Gastrocnemius medialis (tissue), 4 donors: ENCODE results near the gene COL21A1. TPM values are rescaled to one million over a fixed set of nuclear protein-coding genes. Genes with fewer than 3 reads are reported as not detected.
"Not testable (repeated sequence)": the region's sequence is repeated elsewhere in the genome, so short reads cannot be mapped to it uniquely, and the experiment has no call there.

Experiments
- ATAC-seq, 2 donors: fragments of 150-250 bp; one replicate each; pipeline ENCODE4 v1.9.1; 2016
- DNase-seq, 2 donors: peaks; one replicate each; pipeline ENCODE4 v3.0.0-alpha.2; 2019
- H3K27ac ChIP-seq, 4 donors: fragments of 200-600 bp; sonication (generic); 1 replicate in 1 of 4; 2 replicates in 3 of 4; pipeline ENCODE4 v1.5.1; 2016 to 2018; ENCODE audit warnings: mild to moderate bottlenecking in 2 of 4, moderate library complexity in 1 of 4
- H3K27me3 ChIP-seq, 3 donors: fragments of 200-600 bp; sonication (generic) in 2 of 3; 1 replicate in 1 of 3; 2 replicates in 2 of 3; pipeline versions ENCODE4 v1.5.1 to v1.6.0; 2016 to 2019; ENCODE audit warnings: mild to moderate bottlenecking in 1 of 3, moderate library complexity in 1 of 3
- H3K36me3 ChIP-seq, 2 donors: fragments of 200-600 bp; sonication (generic) in 1 of 2; one replicate each; pipeline ENCODE4 v1.5.1; 2017 to 2018
- H3K4me1 ChIP-seq, 2 donors: fragments of 200-600 bp; sonication (generic) in 1 of 2; one replicate each; pipeline ENCODE4 v1.5.1; 2016 to 2017; ENCODE audit warnings: mild to moderate bottlenecking in 2 of 2
- H3K4me3 ChIP-seq, 4 donors: fragments of 200-600 bp; sonication (generic) in 3 of 4; 1 replicate in 1 of 4; 2 replicates in 3 of 4; pipeline ENCODE4 v1.5.1; 2016 to 2019; ENCODE audit warnings: mild to moderate bottlenecking in 2 of 4
- H3K9me3 ChIP-seq, 3 donors: fragments of 200-600 bp; sonication (generic) in 2 of 3; 1 replicate in 1 of 3; 2 replicates in 2 of 3; pipeline ENCODE4 v1.5.1; 2016 to 2019
- POLR2A ChIP-seq, 2 donors: fragments of 450-650 bp; IDR thresholded peaks; one replicate each; pipeline ENCODE4 v1.6.1; 2017; ENCODE audit warnings: antibody characterized with exemption in 2 of 2, mild to moderate bottlenecking in 2 of 2, moderate library complexity in 2 of 2
- in situ Hi-C, 4 donors: fragments of 200-750 bp; cut with MboI; loops; one replicate each; pipeline versions ENCODE4 v1.15.0 to v1.8.0; 2017; ENCODE audit warnings: low sequenced_read_pairs in 4 of 4
- intact Hi-C: fragments of 100-400 bp; cut with DNase I; formaldehyde crosslinking; loops from one replicate; pipeline ENCODE4 v1.15.1; 2023; ENCODE audit warnings: low total_unique reads
- total RNA-seq, 4 donors: library from RNA; depleted of rRNA; stranded (reverse); fragments of >200 nt; gene quantifications; one replicate each; pipeline versions ENCODE4 v1.1.0 to v1.2.3, GENCODE V29; 2016
- TF ChIP-seq, protein P1 (sequence below), 5 experiments: fragments of 450-650 bp in 3 of 5; fragments of 200-600 bp in 2 of 5; sonication (generic) in 2 of 5; IDR thresholded peaks in 4 of 5; conservative IDR thresholded peaks in 1 of 5; 1 replicate in 4 of 5; 2 replicates in 1 of 5; pipeline ENCODE4 v1.5.1; 2016 to 2019; ENCODE audit warnings: antibody characterized with exemption in 5 of 5, mild to moderate bottlenecking in 3 of 5, moderate library complexity in 3 of 5

The COL21A1 gene
- total RNA-seq, 4 donors from 2014 or later, result 0.19 to 1.1 (median 0.61) TPM

- TF ChIP-seq POLR2A (IDR thresholded peaks at IDR 0.05), result no peak
- TF ChIP-seq, protein P1, sequence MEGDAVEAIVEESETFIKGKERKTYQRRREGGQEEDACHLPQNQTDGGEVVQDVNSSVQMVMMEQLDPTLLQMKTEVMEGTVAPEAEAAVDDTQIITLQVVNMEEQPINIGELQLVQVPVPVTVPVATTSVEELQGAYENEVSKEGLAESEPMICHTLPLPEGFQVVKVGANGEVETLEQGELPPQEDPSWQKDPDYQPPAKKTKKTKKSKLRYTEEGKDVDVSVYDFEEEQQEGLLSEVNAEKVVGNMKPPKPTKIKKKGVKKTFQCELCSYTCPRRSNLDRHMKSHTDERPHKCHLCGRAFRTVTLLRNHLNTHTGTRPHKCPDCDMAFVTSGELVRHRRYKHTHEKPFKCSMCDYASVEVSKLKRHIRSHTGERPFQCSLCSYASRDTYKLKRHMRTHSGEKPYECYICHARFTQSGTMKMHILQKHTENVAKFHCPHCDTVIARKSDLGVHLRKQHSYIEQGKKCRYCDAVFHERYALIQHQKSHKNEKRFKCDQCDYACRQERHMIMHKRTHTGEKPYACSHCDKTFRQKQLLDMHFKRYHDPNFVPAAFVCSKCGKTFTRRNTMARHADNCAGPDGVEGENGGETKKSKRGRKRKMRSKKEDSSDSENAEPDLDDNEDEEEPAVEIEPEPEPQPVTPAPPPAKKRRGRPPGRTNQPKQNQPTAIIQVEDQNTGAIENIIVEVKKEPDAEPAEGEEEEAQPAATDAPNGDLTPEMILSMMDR (IDR thresholded peaks at IDR 0.05 in 4 of 5, conservative IDR thresholded peaks at IDR 0.05 in 1 of 5), result no peak
- in situ Hi-C loops, result no loop called here
- ATAC-seq, result no peak
These were observed 230.2 kb downstream of the COL21A1 start for GRCh38 chr6:56017198-56017597.

DNA sequence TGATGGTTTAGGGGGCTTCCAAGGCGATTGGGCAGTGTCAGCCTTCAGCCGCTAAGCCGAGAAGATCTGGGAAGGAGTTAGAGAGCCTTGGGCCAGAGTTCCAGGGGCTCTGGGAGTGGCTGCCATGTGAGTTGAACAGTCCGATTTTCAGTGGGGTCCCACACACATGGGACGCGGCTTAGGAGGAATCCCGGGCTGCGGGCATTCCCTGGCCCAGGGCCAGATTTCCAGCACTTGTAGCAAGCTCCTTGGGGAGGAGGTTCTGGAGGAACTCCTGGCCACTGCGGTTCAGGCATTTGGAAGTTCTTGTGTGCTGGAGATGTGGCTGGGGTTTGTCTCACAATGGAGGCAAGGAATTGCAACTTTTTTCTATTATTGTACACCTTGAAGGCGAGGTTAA, 233.3 kb downstream of the COL21A1 start:
- DNase-seq, ATAC-seq, H3K9me3 ChIP-seq, H3K4me3 ChIP-seq, H3K27ac ChIP-seq, H3K36me3 ChIP-seq, intact Hi-C loops, in situ Hi-C loops, H3K27me3 ChIP-seq, H3K4me1 ChIP-seq: not testable (repeated sequence)

More at GRCh38 chr6:56017198-56017597, 230.2 kb downstream of the COL21A1 start:
- no peak for DNase-seq
- intact Hi-C loops, result no loop called here
- Histone ChIP-seq H3K9me3 (no peaks in the 10 kb centered on the region), H3K27me3 (no peaks in the 10 kb centered on the region), H3K4me3 (no peak overlapping the region), H3K4me1 (no peaks in the 10 kb centered on the region), H3K36me3 (no peaks in the 10 kb centered on the region), H3K27ac (no peak overlapping the region)

GRCh38 chr6:56009636-56010035, 237.7 kb downstream of the COL21A1 start:
- ATAC-seq, result no peak
- no peaks in the 10 kb centered on the region for H3K4me1 ChIP-seq
- no peaks in the 10 kb centered on the region for H3K27me3 ChIP-seq
- H3K9me3 ChIP-seq, result no peaks in the 10 kb centered on the region
- TF ChIP-seq, protein P1 (IDR thresholded peaks at IDR 0.05 in 4 of 5, conservative IDR thresholded peaks at IDR 0.05 in 1 of 5), result no peak
- TF ChIP-seq POLR2A (IDR thresholded peaks at IDR 0.05), result no peak
- in situ Hi-C loops (no loop called here), intact Hi-C loops (no loop called here)
- no peak for DNase-seq
- H3K27ac ChIP-seq, result no peak overlapping the region
- no peak overlapping the region for H3K4me3 ChIP-seq
- no peaks in the 10 kb centered on the region for H3K36me3 ChIP-seq
